ENCODE measurements around the gene KCNN4.

Gene KCNN4

DNA sequence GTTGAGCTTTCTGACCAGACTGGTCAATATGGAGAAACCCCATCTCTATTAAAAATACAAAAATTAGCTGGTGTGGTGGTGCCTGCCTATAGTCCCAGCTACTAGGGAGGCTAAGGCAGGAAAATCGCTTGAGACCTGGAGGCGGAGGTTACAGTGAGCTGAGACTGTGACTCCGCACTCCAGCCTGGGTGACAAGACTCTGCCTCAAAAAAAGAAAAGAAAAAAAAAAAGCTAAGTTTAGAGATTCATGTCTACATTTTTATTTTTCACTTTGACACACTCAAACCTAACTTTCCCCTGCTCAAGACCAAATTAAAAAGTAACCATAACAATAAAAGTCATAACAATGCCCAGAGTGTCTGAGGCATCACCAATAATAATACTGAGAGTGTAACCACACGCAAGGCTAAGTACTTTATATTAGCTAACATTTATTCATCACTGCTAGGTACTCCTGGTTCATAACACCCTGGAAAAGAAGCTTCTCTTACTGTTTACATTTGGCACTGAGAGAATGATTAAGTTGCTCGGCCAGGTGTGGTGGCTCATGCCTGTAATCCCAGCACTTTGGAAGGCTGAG is 59.2 kb downstream of the KCNN4 start:
- no peak for FAIRE-seq
- DNase-seq (ENCODE audit: insufficient read length, low spot score) = no peak

DNA sequence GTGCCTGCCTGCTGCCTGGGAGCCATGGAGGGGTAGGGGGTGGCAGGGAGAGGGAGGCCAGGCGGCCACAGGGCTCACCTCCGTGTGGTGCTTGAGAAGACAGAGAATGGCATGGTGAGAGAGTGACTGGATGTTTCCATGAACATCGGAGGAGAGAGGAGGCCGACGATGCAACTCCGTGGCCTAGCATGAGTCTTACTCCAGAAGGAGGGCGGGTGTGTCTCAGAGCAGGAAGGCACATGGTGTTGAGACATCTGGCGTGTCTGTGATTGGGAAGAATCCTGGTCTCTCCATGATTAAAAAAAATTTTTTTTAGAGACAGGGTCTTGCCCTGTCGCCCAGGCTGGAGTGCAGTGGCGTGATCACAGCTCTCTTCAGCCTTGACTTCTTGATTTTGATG is 59.8 kb downstream of the KCNN4 start:
- FAIRE-seq (no peak), DNase-seq (ENCODE audit: insufficient read length, low spot score) (no peak)

GRCh38 chr19:43719918-43720317 is 60.9 kb downstream of the KCNN4 start:
- DNase-seq (ENCODE audit: insufficient read length, low spot score) = no peak
- no peak for FAIRE-seq

- no peak for FAIRE-seq
- DNase-seq (ENCODE audit: insufficient read length, low spot score) = no peak
Observed at GRCh38 chr19:43719378-43719868, 61.4 kb downstream of the KCNN4 start.

- FAIRE-seq = no peak
- no peak for DNase-seq (ENCODE audit: insufficient read length, low spot score)
Observed at GRCh38 chr19:43718627-43719377, 62.0 kb downstream of the KCNN4 start.

Data from HTR-8/SVneo (cell line).